Retinal pigment epithelial cell (primary cell): ENCODE results near the gene CHTF18.

Source experiments
- DNase-seq: peaks from one replicate; pipeline ENCODE4 v3.0.0-alpha.2; 2010; ENCODE audit warnings: low read depth
- H3K4me3 ChIP-seq: 2 replicates; pipeline ENCODE4 v1.5.1; 2011; ENCODE audit warnings: mild to moderate bottlenecking, low read length, control low read depth, moderate library complexity
- TF ChIP-seq, protein P1 (sequence below): conservative IDR thresholded peaks from 2 replicates; pipeline ENCODE4 v1.5.1; 2011; ENCODE audit warnings: low read depth, low read length, control low read depth, inconsistent platforms

CHTF18 gene

GRCh38 chr16:776824-777223, 11.6 kb upstream of the CHTF18 start:
- TF ChIP-seq, protein P1, sequence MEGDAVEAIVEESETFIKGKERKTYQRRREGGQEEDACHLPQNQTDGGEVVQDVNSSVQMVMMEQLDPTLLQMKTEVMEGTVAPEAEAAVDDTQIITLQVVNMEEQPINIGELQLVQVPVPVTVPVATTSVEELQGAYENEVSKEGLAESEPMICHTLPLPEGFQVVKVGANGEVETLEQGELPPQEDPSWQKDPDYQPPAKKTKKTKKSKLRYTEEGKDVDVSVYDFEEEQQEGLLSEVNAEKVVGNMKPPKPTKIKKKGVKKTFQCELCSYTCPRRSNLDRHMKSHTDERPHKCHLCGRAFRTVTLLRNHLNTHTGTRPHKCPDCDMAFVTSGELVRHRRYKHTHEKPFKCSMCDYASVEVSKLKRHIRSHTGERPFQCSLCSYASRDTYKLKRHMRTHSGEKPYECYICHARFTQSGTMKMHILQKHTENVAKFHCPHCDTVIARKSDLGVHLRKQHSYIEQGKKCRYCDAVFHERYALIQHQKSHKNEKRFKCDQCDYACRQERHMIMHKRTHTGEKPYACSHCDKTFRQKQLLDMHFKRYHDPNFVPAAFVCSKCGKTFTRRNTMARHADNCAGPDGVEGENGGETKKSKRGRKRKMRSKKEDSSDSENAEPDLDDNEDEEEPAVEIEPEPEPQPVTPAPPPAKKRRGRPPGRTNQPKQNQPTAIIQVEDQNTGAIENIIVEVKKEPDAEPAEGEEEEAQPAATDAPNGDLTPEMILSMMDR: no peak
- H3K4me3 ChIP-seq: no peak overlapping the region
- DNase-seq: no peak

- TF ChIP-seq, protein P1: no peak
- no peak for DNase-seq
Measured at GRCh38 chr16:777826-778225, 10.6 kb upstream of the CHTF18 start.

GRCh38 chr16:778447-778846, 10.0 kb upstream of the CHTF18 start:
- H3K4me3 ChIP-seq: no peak overlapping the region
- TF ChIP-seq, protein P1: no peak
- DNase-seq: no peak

More at GRCh38 chr16:777826-778225, 10.6 kb upstream of the CHTF18 start:
- H3K4me3 ChIP-seq: no peak overlapping the region

- TF ChIP-seq, protein P1: no peak
- H3K4me3 ChIP-seq: no peak overlapping the region
- DNase-seq: no peak
Measured at GRCh38 chr16:778909-779527, 9.4 kb upstream of the CHTF18 start.

- no peak for DNase-seq
- TF ChIP-seq, protein P1: no peak
- no peak overlapping the region for H3K4me3 ChIP-seq
Measured at GRCh38 chr16:779561-779960, 8.9 kb upstream of the CHTF18 start.

DNA sequence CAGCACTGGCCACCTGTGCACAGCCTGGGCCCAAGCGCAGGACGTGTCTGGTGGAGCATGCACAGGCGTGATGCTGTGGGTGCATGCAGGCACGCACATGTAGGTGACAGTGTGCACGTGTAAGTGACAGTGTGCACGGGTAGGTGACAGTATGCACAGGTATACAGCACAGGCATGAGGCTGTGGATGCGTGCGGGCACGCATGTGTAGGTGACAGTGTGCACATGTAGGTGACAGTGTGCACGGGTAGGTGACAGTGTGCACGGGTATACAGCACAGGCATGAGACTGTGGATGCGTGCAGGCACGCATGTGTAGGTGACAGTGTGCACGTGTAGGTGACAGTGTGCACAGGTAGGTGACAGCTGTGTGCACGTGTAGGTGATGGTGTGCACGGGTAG, 8.1 kb upstream of the CHTF18 start:
- no peak for DNase-seq
- H3K4me3 ChIP-seq: no peak overlapping the region
- TF ChIP-seq, protein P1: no peak

DNA sequence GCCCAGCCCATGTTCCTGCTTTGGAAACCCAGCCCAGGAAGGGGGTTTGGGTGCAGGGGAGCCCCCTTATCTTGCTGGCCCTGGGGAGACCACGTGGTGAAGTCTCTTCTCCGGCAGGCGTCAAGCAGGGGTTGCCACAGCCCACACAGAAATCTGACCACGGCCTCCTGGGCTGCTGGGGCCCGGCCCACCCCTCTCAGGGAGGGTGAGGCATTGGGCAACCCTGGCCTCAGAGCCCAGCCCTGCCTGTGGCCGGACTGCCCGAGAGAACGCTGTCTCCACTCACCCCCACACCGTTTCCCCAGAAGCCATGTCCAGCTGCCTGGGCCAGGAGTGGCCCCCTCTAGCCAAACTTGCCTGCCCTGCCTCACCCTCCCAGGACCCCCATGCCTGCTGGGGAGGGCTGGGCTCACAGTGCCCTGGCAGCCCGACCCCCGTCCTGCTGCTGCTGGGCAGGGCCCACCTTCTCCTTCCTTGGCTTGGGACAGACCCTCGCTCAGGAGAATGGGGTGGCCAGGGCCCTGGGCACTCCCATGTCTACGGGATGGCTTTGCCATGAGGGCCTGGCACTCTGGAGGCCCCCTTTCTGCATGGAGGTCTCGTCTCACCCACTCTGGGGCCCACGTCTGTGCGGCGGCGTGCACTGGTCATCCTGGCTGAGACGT, 6.9 kb upstream of the CHTF18 start:
- no peak for DNase-seq
- H3K4me3 ChIP-seq: no peak overlapping the region
- TF ChIP-seq, protein P1: no peak
